HCT116 (cell line): ENCODE data around the gene FBXO24. TPM values are rescaled to one million over a fixed set of nuclear protein-coding genes. Genes with fewer than 3 reads are reported as not detected.

ENCODE experiments used
- ATAC-seq: fragments of 200-7000 bp; cut with Tn5 transposase; 2 replicates; pipeline ENCODE4 v1.9.1; 2020; ENCODE audit warnings: mild to moderate bottlenecking, moderate library complexity
- BruUV-seq: library from RNA; stranded (reverse); fragments of 400-500 nt; replicated peaks from 2 replicates; lab custom pipeline; 2021; lab: Mats Ljungman, UMichigan
- CTCF ChIA-PET: fragments of 300-600 bp; sonication (Branson Sonifier 250); formaldehyde crosslinking; loops from one replicate; lab custom pipeline; 2021; ENCODE audit warnings: antibody characterized with exemption; lab: Charles Lee
- POLR2A ChIA-PET: fragments of 300-600, 350-600 bp; sonication (Branson Sonifier 250); formaldehyde crosslinking; loops from one replicate; lab custom pipeline; 2021; ENCODE audit warnings: antibody characterized with exemption; lab: Charles Lee
- RAD21 ChIA-PET, 2 experiments: fragments of 300-600 bp; sonication (Branson Sonifier 250); formaldehyde crosslinking; loops; one replicate each; lab custom pipeline; 2023; ENCODE audit warnings: low total read pairs in 2 of 2; ENCODE audit not compliant: uncharacterized antibody in 2 of 2, unreplicated experiment in 2 of 2, low non-redundant PET in 1 of 2; lab: Charles Lee
- DNase-seq: peaks from one replicate; pipeline ENCODE4 v3.0.0-alpha.2; 2010; ENCODE audit warnings: low read depth, low spot score
- H2AFZ ChIP-seq: fragments of 200-600 bp; shearing (Covaris generic), sonication (generic); 2 replicates; pipeline ENCODE4 v1.6.1; 2017; ENCODE audit warnings: low read depth, mixed run types, mixed read lengths, antibody characterized with exemption, low read length; ENCODE audit not compliant: poor library complexity, severe bottlenecking
- H3K27ac ChIP-seq: 2 replicates; pipeline ENCODE4 v1.5.1; 2012; ENCODE audit warnings: low read depth, low read length
- H3K27me3 ChIP-seq: fragments of 200-600 bp; sonication (generic); 2 replicates; pipeline ENCODE4 v1.6.1; 2016; ENCODE audit warnings: mixed run types, low read length, mixed read lengths; ENCODE audit not compliant: insufficient read depth
- H3K36me3 ChIP-seq, 2 experiments: fragments of 200-500 bp in 1 of 2; fragments of 200-600 bp in 1 of 2; sonication (Bioruptor generic) in 1 of 2; sonication (generic) in 1 of 2; 2 replicates each; pipeline versions ENCODE4 v1.5.1 to v1.6.1; 2014 to 2016; ENCODE audit warnings: low read length in 2 of 2, inconsistent platforms in 1 of 2, mixed read lengths in 1 of 2, mixed run types in 1 of 2; ENCODE audit not compliant: insufficient read depth in 2 of 2, control insufficient read depth in 1 of 2
- H3K4me1 ChIP-seq, 2 experiments: fragments of 200-600 bp in 1 of 2; sonication (generic) in 1 of 2; 2 replicates each; pipeline versions ENCODE4 v1.5.1 to v1.6.1; 2012 to 2017; ENCODE audit warnings: low read length in 2 of 2, inconsistent platforms in 1 of 2, mild to moderate bottlenecking in 1 of 2, mixed read lengths in 1 of 2, mixed run types in 1 of 2, moderate library complexity in 1 of 2; ENCODE audit not compliant: insufficient read depth in 2 of 2, control insufficient read depth in 1 of 2
- H3K4me2 ChIP-seq: fragments of 200-600 bp; sonication (generic); 2 replicates; pipeline ENCODE4 v1.6.1; 2017; ENCODE audit warnings: mixed run types, low read length, mixed read lengths
- H3K4me3 ChIP-seq, 2 experiments: fragments of 200-600 bp in 1 of 2; sonication (generic) in 1 of 2; replicated peaks in 1 of 2; 2 replicates each; pipeline ENCODE4 v1.5.1; 2011 to 2016; ENCODE audit warnings: low read length in 2 of 2, control low read depth in 1 of 2, low read depth in 1 of 2, mild to moderate bottlenecking in 1 of 2, mixed read lengths in 1 of 2, mixed run types in 1 of 2
- H3K79me2 ChIP-seq: fragments of 200-600 bp; sonication (generic); 2 replicates; pipeline ENCODE4 v1.6.1; 2017; ENCODE audit warnings: mild to moderate bottlenecking, mixed run types, low read length, moderate library complexity, mixed read lengths; ENCODE audit not compliant: insufficient read depth
- H3K9ac ChIP-seq: fragments of 200-600 bp; sonication (generic); 2 replicates; pipeline ENCODE4 v1.6.1; 2016; ENCODE audit warnings: low read length, mixed read lengths
- H3K9me2 ChIP-seq: fragments of 200-600 bp; sonication (generic), shearing (Covaris generic); 2 replicates; pipeline ENCODE4 v1.6.1; 2017; ENCODE audit warnings: mixed run types, mild to moderate bottlenecking, moderate library complexity; ENCODE audit not compliant: insufficient read depth
- H3K9me3 ChIP-seq, 2 experiments: fragments of 200-500 bp in 1 of 2; fragments of 200-600 bp in 1 of 2; sonication (Bioruptor generic) in 1 of 2; sonication (generic) in 1 of 2; 2 replicates each; pipeline ENCODE4 v1.6.1; 2014 to 2017; ENCODE audit warnings: low read length in 2 of 2, mixed read lengths in 2 of 2, inconsistent platforms in 1 of 2, low read depth in 1 of 2, mild to moderate bottlenecking in 1 of 2, mixed run types in 1 of 2, moderate library complexity in 1 of 2; ENCODE audit not compliant: control insufficient read depth in 1 of 2, insufficient read depth in 1 of 2
- H4K20me1 ChIP-seq: fragments of 200-600 bp; sonication (generic), shearing (Covaris generic); 2 replicates; pipeline ENCODE4 v1.6.1; 2017; ENCODE audit warnings: mixed run types, mild to moderate bottlenecking, moderate library complexity; ENCODE audit not compliant: insufficient read depth
- CBX3 ChIP-seq: IDR thresholded peaks from 2 replicates; pipeline ENCODE4 v1.6.1; 2012; ENCODE audit warnings: low read depth
- EZH2phosphoT487 ChIP-seq: fragments of 200-600 bp; IDR thresholded peaks from 2 replicates; pipeline ENCODE4 v1.6.1; 2018; ENCODE audit warnings: antibody characterized with exemption, borderline replicate concordance
- FOSL1 ChIP-seq: IDR thresholded peaks from 2 replicates; pipeline ENCODE4 v1.6.1; 2012; ENCODE audit warnings: low read depth
- JUND ChIP-seq: IDR thresholded peaks from 2 replicates; pipeline ENCODE4 v1.6.1; 2012
- POLR2AphosphoS5 ChIP-seq: IDR thresholded peaks from 2 replicates; pipeline ENCODE4 v1.6.1; 2011; ENCODE audit warnings: mild to moderate bottlenecking, low read depth, low read length, moderate library complexity
- SP1 ChIP-seq: IDR thresholded peaks from 2 replicates; pipeline ENCODE4 v1.6.1; 2012; ENCODE audit warnings: low read depth
- SRF ChIP-seq: IDR thresholded peaks from 2 replicates; pipeline ENCODE4 v1.6.1; 2012; ENCODE audit warnings: low read depth
- TCF7L2 ChIP-seq: IDR thresholded peaks from 2 replicates; pipeline ENCODE4 v1.7.0; 2011; ENCODE audit warnings: borderline replicate concordance, inconsistent platforms; ENCODE audit not compliant: insufficient read depth, insufficient read length; ENCODE audit errors: extremely low read depth
- YY1 ChIP-seq: IDR thresholded peaks from 2 replicates; pipeline ENCODE4 v1.6.1; 2011; ENCODE audit warnings: low read length, low read depth, moderate library complexity, mild to moderate bottlenecking; ENCODE audit not compliant: insufficient replicate concordance; ENCODE audit errors: extremely low read depth
- ZFX ChIP-seq: fragments of 450-650 bp; IDR thresholded peaks from 2 replicates; pipeline ENCODE4 v1.6.1; 2017
- ZNF274 ChIP-seq: fragments of 200-500 bp; sonication (Bioruptor generic); IDR thresholded peaks from 2 replicates; pipeline ENCODE4 v1.6.1; 2014; ENCODE audit warnings: mild to moderate bottlenecking, low read depth, low read length, inconsistent platforms
- intact Hi-C: fragments of 100-400 bp; cut with micrococcal nuclease; formaldehyde crosslinking; loops from 2 replicates; pipeline ENCODE4 v1.10.0; 2022
- total RNA-seq: library from RNA; stranded (reverse); gene quantifications from one replicate; pipeline ENCODE4 v1.2.1, GENCODE V29; 2021; ENCODE audit not compliant: unreplicated experiment
- TF ChIP-seq, protein P1 (sequence below), 3 experiments: fragments of 200-600 bp in 1 of 3; sonication (generic) in 1 of 3; IDR thresholded peaks in 2 of 3; conservative IDR thresholded peaks in 1 of 3; 2 replicates each; pipeline ENCODE4 v1.5.1; 2012 to 2017; ENCODE audit warnings: low read depth in 2 of 3, low read length in 2 of 3, antibody characterized with exemption in 1 of 3, borderline replicate concordance in 1 of 3, control low read depth in 1 of 3, mild to moderate bottlenecking in 1 of 3, mixed read lengths in 1 of 3, mixed run types in 1 of 3, moderate library complexity in 1 of 3; ENCODE audit not compliant: insufficient read depth in 1 of 3
- TF ChIP-seq, protein P2 (sequence below): IDR thresholded peaks from 2 replicates; pipeline ENCODE4 v1.6.1; 2012; ENCODE audit warnings: low read depth

The FBXO24 gene
- total RNA-seq, 1 experiment from 2014 or later = 2.1 TPM

DNA sequence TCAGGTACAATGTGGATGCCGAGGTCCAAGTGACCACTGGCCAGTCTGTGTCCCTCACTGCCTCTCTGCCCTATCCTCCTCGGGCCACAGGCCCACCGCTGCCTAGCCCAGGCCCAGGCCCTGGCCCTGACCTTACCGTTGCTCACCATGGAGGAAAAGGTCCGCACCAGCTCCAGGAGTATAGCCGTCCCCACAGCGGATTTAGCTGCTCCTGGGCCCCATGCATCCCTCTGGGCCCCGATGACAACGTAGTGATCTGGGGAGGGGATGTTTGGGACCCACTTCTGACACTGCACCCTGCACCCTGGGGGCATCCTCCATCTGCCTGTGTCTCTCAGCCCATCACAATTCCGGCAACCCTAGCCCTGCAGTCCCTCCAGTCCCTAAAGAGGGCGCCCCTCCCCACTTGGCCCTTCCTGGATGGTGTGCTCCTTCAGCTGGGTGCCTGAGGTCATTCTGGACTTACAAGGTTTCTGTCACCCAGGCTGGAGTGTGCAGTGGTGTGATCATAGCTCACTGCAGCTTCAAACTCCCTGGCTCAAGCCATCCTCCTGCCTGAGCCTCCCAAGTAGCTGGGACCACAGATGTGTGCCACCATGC lies 43.1 kb downstream of the FBXO24 start:
- Histone ChIP-seq H3K4me2 (no peak overlapping the region), H3K27me3 (no peaks in the 10 kb centered on the region), H3K9me2 (no peaks in the 10 kb centered on the region), H3K27ac (peak overlapping the region; percentile 10; the same call in 1 of the 2 replicates), H3K9me3 (no peaks in the 10 kb centered on the region), H2AFZ (no peak overlapping the region)
- RAD21 ChIA-PET = no interaction called here
- TF ChIP-seq, protein P1, sequence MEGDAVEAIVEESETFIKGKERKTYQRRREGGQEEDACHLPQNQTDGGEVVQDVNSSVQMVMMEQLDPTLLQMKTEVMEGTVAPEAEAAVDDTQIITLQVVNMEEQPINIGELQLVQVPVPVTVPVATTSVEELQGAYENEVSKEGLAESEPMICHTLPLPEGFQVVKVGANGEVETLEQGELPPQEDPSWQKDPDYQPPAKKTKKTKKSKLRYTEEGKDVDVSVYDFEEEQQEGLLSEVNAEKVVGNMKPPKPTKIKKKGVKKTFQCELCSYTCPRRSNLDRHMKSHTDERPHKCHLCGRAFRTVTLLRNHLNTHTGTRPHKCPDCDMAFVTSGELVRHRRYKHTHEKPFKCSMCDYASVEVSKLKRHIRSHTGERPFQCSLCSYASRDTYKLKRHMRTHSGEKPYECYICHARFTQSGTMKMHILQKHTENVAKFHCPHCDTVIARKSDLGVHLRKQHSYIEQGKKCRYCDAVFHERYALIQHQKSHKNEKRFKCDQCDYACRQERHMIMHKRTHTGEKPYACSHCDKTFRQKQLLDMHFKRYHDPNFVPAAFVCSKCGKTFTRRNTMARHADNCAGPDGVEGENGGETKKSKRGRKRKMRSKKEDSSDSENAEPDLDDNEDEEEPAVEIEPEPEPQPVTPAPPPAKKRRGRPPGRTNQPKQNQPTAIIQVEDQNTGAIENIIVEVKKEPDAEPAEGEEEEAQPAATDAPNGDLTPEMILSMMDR (IDR thresholded peaks at IDR 0.05 in 2 of 3, conservative IDR thresholded peaks at IDR 0.05 in 1 of 3; ENCODE audit: borderline replicate concordance in 1 of 3, insufficient read depth in 1 of 3, low read depth in 2 of 3, low read length in 2 of 3) = peak in 2 of 3 experiments; percentile 63 to 70; a peak in 4 of 6 replicates
- TF ChIP-seq TCF7L2 (no peak), POLR2AphosphoS5 (peak; percentile 29; the same call in 1 of the 2 replicates)
- TF ChIP-seq, all 23 proteins: peak for 2
- no peak overlapping the region for H3K9ac ChIP-seq
- ATAC-seq (peak; percentile 31), DNase-seq (peak; percentile 28)
- no peaks in the 10 kb centered on the region for H3K36me3 ChIP-seq
- no peak overlapping the region for H3K4me3 ChIP-seq
- intact Hi-C loops = no loop called here
- no TSS peak for BruUV-seq
- no peaks in the 10 kb centered on the region for H4K20me1 ChIP-seq
- H3K79me2 ChIP-seq = peaks cover 5% of the 10 kb centered on the region; the same call in 1 of the 2 replicates
- ChIA-PET CTCF (interaction anchor here (0.7 to 2.0 kb wide), 9 partner anchors 9 to 223 kb away, joined by 3 to 7 read pairs (median 4); partner anchors contain the start of genes GNB2, POP7 and SLC12A9), POLR2A (interaction anchor here (1.8 kb wide), 1 partner anchor 17 kb away, joined by 6 read pairs; the partner anchor contains the start of gene MOSPD3)
- peaks cover 6 to 44% of the 10 kb centered on the region in 2 experiments; a peak in 3 of 4 replicates for H3K4me1 ChIP-seq

DNA sequence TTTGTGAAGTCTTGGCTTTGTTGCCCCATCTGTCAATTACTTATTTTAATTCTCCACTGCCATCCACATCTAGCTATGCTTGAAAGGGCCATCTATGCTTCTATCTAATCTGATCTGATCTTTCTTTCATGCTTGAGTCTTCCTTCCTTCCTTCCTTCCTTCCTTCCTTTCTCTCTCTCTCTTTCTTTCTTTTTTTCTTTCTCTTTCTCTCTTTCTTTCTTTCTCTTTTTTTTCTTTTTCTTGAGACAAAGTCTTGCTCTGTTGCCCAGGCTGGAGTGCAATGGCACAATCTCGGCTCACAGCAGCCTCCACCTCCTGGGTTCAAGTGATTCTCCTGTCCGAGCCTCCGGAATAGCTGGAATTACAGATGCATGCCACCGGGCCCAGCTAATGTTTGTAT lies 43.9 kb downstream of the FBXO24 start:
- peaks cover 5% of the 10 kb centered on the region; the same call in 1 of the 2 replicates for H3K79me2 ChIP-seq
- RAD21 ChIA-PET = interaction anchor here in 1 of 2 experiments (0.6 kb wide), 1 partner anchor 43 kb away, joined by 4 read pairs; no protein-coding TSS in a partner anchor
- H3K9me2 ChIP-seq = no peaks in the 10 kb centered on the region
- POLR2A ChIA-PET = interaction anchor here (1.8 kb wide), 1 partner anchor 18 kb away, joined by 6 read pairs; the partner anchor contains the start of gene MOSPD3
- H4K20me1 ChIP-seq = no peaks in the 10 kb centered on the region
- DNase-seq (no peak), ATAC-seq (no peak)
- no peak overlapping the region for H3K9ac ChIP-seq
- no peak overlapping the region for H3K4me2 ChIP-seq
- H2AFZ ChIP-seq = no peak overlapping the region
- H3K4me1 ChIP-seq = peaks cover 6 to 46% of the 10 kb centered on the region in 2 experiments; a peak in 3 of 4 replicates
- H3K27me3 ChIP-seq = no peaks in the 10 kb centered on the region
- no peaks in the 10 kb centered on the region for H3K36me3 ChIP-seq
- intact Hi-C loops = loop anchor here (5.0 kb wide), 1 partner anchor 62 kb away; the partner anchor contains the start of gene GIGYF1
- H3K4me3 ChIP-seq = no peak overlapping the region
- H3K9me3 ChIP-seq = no peaks in the 10 kb centered on the region
- no TSS peak for BruUV-seq
- H3K27ac ChIP-seq = no peak overlapping the region
- CTCF ChIA-PET = interaction anchor here (0.7 to 2.0 kb wide), 5 partner anchors 9 to 222 kb away, joined by 3 to 7 read pairs (median 4); partner anchors contain the start of gene SLC12A9
- TF ChIP-seq EZH2phosphoT487 = no peak
- TF ChIP-seq YY1 = no peak
- TF ChIP-seq ZFX = no peak
- TF ChIP-seq, protein P2, sequence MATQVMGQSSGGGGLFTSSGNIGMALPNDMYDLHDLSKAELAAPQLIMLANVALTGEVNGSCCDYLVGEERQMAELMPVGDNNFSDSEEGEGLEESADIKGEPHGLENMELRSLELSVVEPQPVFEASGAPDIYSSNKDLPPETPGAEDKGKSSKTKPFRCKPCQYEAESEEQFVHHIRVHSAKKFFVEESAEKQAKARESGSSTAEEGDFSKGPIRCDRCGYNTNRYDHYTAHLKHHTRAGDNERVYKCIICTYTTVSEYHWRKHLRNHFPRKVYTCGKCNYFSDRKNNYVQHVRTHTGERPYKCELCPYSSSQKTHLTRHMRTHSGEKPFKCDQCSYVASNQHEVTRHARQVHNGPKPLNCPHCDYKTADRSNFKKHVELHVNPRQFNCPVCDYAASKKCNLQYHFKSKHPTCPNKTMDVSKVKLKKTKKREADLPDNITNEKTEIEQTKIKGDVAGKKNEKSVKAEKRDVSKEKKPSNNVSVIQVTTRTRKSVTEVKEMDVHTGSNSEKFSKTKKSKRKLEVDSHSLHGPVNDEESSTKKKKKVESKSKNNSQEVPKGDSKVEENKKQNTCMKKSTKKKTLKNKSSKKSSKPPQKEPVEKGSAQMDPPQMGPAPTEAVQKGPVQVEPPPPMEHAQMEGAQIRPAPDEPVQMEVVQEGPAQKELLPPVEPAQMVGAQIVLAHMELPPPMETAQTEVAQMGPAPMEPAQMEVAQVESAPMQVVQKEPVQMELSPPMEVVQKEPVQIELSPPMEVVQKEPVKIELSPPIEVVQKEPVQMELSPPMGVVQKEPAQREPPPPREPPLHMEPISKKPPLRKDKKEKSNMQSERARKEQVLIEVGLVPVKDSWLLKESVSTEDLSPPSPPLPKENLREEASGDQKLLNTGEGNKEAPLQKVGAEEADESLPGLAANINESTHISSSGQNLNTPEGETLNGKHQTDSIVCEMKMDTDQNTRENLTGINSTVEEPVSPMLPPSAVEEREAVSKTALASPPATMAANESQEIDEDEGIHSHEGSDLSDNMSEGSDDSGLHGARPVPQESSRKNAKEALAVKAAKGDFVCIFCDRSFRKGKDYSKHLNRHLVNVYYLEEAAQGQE = no peak
- TF ChIP-seq FOSL1 = no peak
- no peak for TF ChIP-seq CBX3
- TF ChIP-seq SRF = no peak
- TF ChIP-seq SP1 = no peak
- TF ChIP-seq JUND = no peak
- no peak for TF ChIP-seq ZNF274
